Measurements from ENCODE around the gene CYB5RL.
A peak's percentile ranks its signal among the peaks of the same experiment; 100 is the strongest.

CYB5RL gene

DNA sequence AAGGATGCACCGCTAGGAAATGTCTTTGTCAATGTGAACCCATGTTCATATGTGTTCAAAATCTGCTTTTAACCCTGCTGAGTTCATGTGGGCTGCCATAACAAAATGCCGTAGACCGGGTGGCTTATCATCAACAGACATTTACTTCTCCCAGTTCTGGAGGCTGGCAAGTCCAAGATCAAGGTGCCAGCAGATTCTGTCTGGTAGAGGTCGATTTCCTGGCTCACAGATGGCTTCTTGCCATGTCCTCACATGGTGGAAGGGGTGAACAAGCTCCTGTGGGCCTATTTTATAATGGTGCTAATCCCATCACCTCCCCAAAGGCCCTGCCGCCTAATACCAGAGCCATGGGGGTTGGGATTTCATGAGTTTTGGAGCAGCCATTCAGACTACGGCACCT lies 42.4 kb downstream of the CYB5RL start:
- no peak for DNase-seq (ENCODE audit: low read depth, low spot score)
- H3K9me3 ChIP-seq (ENCODE audit: insufficient read depth, low read length) = no peaks in the 10 kb centered on the region
- H3K27me3 ChIP-seq (ENCODE audit: insufficient read depth, insufficient read length) = no peaks in the 10 kb centered on the region
- H3K9ac ChIP-seq (ENCODE audit: insufficient read length, low read depth) = no peak overlapping the region
- H3K36me3 ChIP-seq (ENCODE audit: insufficient read depth, insufficient read length, low read length) = no peaks in the 10 kb centered on the region
- TF ChIP-seq ZNF274 (IDR thresholded peaks at IDR 0.05; ENCODE audit: low read depth, low read length) = no peak
- TF ChIP-seq YY1 (IDR thresholded peaks at IDR 0.05; ENCODE audit: insufficient read depth, insufficient read length) = no peak
- TF ChIP-seq SUZ12 (IDR thresholded peaks at IDR 0.05; ENCODE audit: extremely low read depth, insufficient read depth, insufficient read length) = no peak
- peaks cover 19% of the 10 kb centered on the region for H3K4me1 ChIP-seq (ENCODE audit: insufficient read depth, insufficient read length)
- no peak overlapping the region for H3K4me3 ChIP-seq (ENCODE audit: insufficient read length, low read depth)

DNA sequence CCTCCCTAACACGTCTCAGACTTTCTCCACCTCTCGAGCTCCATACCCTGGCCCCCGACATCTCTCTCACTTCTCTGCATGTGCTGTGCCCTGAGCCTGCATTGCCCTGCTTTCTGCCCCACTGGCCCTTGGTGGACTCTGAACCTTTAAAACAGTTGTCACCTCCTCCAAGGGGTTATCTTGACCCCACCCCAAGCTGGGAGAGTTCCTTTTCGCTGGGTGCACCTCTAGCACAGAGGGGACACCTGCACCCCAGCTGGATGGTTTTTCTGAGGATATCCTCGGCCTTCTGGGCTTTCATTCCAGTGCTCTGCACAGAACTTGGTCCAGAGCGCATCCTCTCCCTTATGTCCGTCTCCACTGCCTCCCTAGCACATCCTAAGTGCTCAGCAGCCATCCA lies 42.8 kb downstream of the CYB5RL start:
- Histone ChIP-seq H3K9me3 (ENCODE audit: insufficient read depth, low read length) (no peaks in the 10 kb centered on the region), H3K27me3 (ENCODE audit: insufficient read depth, insufficient read length) (no peaks in the 10 kb centered on the region), H3K36me3 (ENCODE audit: insufficient read depth, insufficient read length, low read length) (no peaks in the 10 kb centered on the region), H3K4me3 (ENCODE audit: insufficient read length, low read depth) (no peak overlapping the region), H3K4me1 (ENCODE audit: insufficient read depth, insufficient read length) (peaks cover 19% of the 10 kb centered on the region), H3K9ac (ENCODE audit: insufficient read length, low read depth) (no peak overlapping the region)
- TF ChIP-seq SUZ12 (IDR thresholded peaks at IDR 0.05; ENCODE audit: extremely low read depth, insufficient read depth, insufficient read length) (no peak), ZNF274 (IDR thresholded peaks at IDR 0.05; ENCODE audit: low read depth, low read length) (no peak), YY1 (IDR thresholded peaks at IDR 0.05; ENCODE audit: insufficient read depth, insufficient read length) (no peak)
- DNase-seq (ENCODE audit: low read depth, low spot score) = no peak

DNA sequence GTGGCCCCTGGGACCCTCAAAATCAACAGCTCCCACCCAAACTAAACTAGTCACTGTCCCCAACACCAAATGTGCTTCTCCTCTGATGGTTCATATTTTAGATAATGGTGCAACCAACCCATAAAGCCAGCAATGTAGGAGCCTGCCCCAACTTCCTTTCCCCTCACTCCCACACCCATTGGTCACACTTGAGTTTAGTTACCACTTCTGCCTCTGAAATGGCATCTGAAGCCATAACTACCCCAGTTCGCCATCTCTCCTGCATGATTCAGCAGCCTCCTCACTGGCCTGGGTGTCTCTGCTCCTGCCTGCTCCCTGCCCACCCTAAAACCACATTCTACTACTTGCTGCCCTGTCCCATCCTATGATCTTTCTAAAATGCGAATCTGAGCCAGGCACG lies 43.6 kb downstream of the CYB5RL start:
- H3K9ac ChIP-seq (ENCODE audit: insufficient read length, low read depth) = no peak overlapping the region
- peaks cover 14% of the 10 kb centered on the region for H3K4me1 ChIP-seq (ENCODE audit: insufficient read depth, insufficient read length)
- H3K27me3 ChIP-seq (ENCODE audit: insufficient read depth, insufficient read length) = no peaks in the 10 kb centered on the region
- H3K4me3 ChIP-seq (ENCODE audit: insufficient read length, low read depth) = no peak overlapping the region
- TF ChIP-seq YY1 (IDR thresholded peaks at IDR 0.05; ENCODE audit: insufficient read depth, insufficient read length) = no peak
- TF ChIP-seq SUZ12 (IDR thresholded peaks at IDR 0.05; ENCODE audit: extremely low read depth, insufficient read depth, insufficient read length) = no peak
- H3K9me3 ChIP-seq (ENCODE audit: insufficient read depth, low read length) = no peaks in the 10 kb centered on the region
- no peak for DNase-seq (ENCODE audit: low read depth, low spot score)
- no peaks in the 10 kb centered on the region for H3K36me3 ChIP-seq (ENCODE audit: insufficient read depth, insufficient read length, low read length)

DNA sequence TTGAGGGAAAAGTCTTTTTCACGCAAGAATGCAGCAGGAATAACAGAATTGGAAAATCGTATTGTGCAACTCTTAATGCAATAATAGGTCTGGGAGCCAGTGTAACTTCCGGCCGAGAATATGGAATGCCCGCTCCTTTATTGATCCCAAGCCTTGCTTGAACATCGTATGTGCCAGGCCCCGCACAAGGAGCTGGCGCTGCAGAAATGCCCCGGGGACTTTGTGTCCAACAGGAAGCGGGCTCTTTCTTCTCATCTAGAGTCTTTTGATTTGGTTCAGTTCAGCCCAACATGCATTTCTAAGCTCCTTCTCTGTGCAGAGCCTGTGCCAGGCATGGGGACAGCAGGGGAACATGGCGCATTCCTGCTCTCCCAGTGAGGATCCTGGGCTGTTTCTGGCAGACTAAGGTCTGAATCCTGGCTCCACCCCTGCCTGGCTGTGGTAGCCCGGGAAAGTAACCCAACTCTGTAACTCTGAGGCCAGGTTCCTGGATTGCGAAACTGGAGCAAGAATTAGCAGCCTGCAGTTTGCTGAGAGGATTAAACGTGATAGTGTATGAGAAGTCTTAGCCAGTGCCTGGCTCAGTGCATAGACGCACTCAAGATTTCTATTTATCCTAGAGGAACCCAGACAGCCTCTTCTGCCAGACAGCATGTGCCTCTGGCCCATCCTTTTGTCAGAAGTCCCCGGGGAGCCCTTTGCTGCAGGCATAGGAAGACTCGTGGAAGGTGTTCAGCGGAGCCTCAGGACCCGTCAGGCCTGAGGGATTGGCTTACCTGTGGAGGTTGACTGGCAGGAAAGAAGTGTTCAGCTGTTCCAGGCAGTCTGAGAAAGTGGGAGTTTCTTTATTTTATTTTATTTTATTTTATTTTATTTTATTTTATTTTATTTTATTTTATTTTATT lies 46.0 kb downstream of the CYB5RL start:
- Histone ChIP-seq H3K36me3 (ENCODE audit: insufficient read depth, insufficient read length, low read length) (no peaks in the 10 kb centered on the region), H3K9me3 (ENCODE audit: insufficient read depth, low read length) (no peaks in the 10 kb centered on the region)
- TF ChIP-seq SUZ12 (IDR thresholded peaks at IDR 0.05; ENCODE audit: extremely low read depth, insufficient read depth, insufficient read length) (no peak), YY1 (IDR thresholded peaks at IDR 0.05; ENCODE audit: insufficient read depth, insufficient read length) (no peak), ZNF274 (IDR thresholded peaks at IDR 0.05; ENCODE audit: low read depth, low read length) (no peak)

DNA sequence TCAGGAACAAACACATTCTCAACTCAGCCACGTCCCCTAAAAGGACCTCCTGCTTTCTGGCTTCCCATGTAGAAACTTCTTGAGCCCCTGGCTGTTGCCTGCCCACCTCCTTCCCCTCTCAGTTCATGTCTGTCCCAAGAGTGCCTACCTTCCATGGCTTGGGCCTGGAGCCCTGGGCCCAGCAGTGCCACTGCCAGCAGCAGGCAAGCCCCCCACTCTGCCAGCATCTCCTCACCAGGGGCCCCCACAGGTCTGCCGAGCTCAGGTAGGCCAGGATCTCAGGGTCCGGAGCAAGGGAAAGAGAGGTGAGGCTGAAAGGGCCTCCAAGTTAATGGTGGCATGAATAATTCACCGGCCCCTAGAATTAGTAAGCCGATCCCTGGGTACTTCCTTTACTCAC lies 47.1 kb downstream of the CYB5RL start, which contains the start of gene CDCP2:
TSS of gene CDCP2 (minus strand) at position 305 of the 400 bp plus-strand sequence. CDS start at position 227, 78 bp downstream.
- no peaks in the 10 kb centered on the region for H3K36me3 ChIP-seq (ENCODE audit: insufficient read depth, insufficient read length, low read length)
- no peak within 1 kb of the TSS for H3K4me3 ChIP-seq (ENCODE audit: insufficient read length, low read depth)
- peaks cover 9% of the 10 kb centered on the region for H3K4me1 ChIP-seq (ENCODE audit: insufficient read depth, insufficient read length)
- peak within 1 kb of the TSS; percentile 7 for H3K9ac ChIP-seq (ENCODE audit: insufficient read length, low read depth)
- H3K9me3 ChIP-seq (ENCODE audit: insufficient read depth, low read length) = no peaks in the 10 kb centered on the region
- TF ChIP-seq SUZ12 (IDR thresholded peaks at IDR 0.05; ENCODE audit: extremely low read depth, insufficient read depth, insufficient read length) (no peak), ZNF274 (IDR thresholded peaks at IDR 0.05; ENCODE audit: low read depth, low read length) (no peak), YY1 (IDR thresholded peaks at IDR 0.05; ENCODE audit: insufficient read depth, insufficient read length) (no peak)
- H3K27me3 ChIP-seq (ENCODE audit: insufficient read depth, insufficient read length) = no peaks in the 10 kb centered on the region
- DNase-seq (ENCODE audit: low read depth, low spot score) = no peak

More for the DNA sequence above, 46.0 kb downstream of the CYB5RL start:
- Histone ChIP-seq H3K4me3 (ENCODE audit: insufficient read length, low read depth) (no peak overlapping the region), H3K9ac (ENCODE audit: insufficient read length, low read depth) (peak overlapping the region; percentile 7), H3K4me1 (ENCODE audit: insufficient read depth, insufficient read length) (peaks cover 9% of the 10 kb centered on the region), H3K27me3 (ENCODE audit: insufficient read depth, insufficient read length) (no peaks in the 10 kb centered on the region)
- DNase-seq (ENCODE audit: low read depth, low spot score) = peak; percentile 52

DNA sequence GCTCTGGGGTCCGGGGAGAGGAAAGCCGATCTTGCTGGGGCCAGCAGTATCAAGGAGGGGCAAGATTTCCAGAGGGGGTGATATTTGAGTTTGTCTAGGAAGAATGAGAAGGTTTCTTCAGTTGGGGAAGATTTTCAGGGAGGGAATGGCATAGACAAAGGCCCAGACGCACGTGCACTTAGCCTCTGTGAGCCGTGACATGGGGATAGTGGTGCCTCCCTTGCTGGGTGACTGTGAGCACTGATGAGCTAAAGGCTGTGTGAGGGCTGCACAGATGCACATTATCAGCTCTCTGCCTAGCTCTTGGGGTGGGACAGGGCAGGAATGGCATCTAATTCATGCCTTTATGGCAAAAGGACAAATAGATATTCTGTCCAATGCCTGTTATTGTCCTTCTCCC lies 48.8 kb downstream of the CYB5RL start:
- TF ChIP-seq YY1 (IDR thresholded peaks at IDR 0.05; ENCODE audit: insufficient read depth, insufficient read length) = no peak
- TF ChIP-seq ZNF274 (IDR thresholded peaks at IDR 0.05; ENCODE audit: low read depth, low read length) = no peak
- TF ChIP-seq SUZ12 (IDR thresholded peaks at IDR 0.05; ENCODE audit: extremely low read depth, insufficient read depth, insufficient read length) = no peak
- DNase-seq (ENCODE audit: low read depth, low spot score) = no peak

More for the DNA sequence above, 48.8 kb downstream of the CYB5RL start:
- Histone ChIP-seq H3K9ac (ENCODE audit: insufficient read length, low read depth) (no peak overlapping the region), H3K4me1 (ENCODE audit: insufficient read depth, insufficient read length) (peaks cover 9% of the 10 kb centered on the region), H3K4me3 (ENCODE audit: insufficient read length, low read depth) (no peak overlapping the region), H3K27me3 (ENCODE audit: insufficient read depth, insufficient read length) (no peaks in the 10 kb centered on the region), H3K9me3 (ENCODE audit: insufficient read depth, low read length) (no peaks in the 10 kb centered on the region), H3K36me3 (ENCODE audit: insufficient read depth, insufficient read length, low read length) (no peaks in the 10 kb centered on the region)

Data from NT2/D1 (cell line).